ENCODE measurements around the gene NLGN1.

DNA sequence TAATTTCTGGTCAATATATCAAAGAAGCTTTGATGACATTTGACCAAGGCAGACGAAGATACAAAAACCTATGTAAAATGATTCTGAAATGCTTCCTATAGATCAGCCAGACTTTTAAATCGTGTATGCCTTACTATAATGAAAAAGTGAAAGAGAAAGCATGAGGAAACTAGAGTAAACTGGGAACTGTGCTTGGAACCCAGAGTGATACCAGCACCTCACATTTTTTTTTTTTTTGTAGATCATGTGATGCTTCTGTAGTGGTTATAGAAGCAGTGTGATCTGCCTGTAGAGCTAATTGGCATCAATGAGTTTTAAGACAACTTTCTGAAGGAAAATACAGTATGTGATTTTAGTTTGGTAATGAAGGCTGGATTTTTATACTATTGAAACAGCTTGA, 150.7 kb downstream of the NLGN1 start:
- TF ChIP-seq TAF1 (IDR thresholded peaks at IDR 0.05; ENCODE audit: borderline replicate concordance, insufficient read depth, low read length) (no peak), FOXP2 (optimal IDR thresholded peaks at IDR 0.05; ENCODE audit: borderline replicate concordance, extremely low read depth, extremely low read length, insufficient read depth) (no peak), POLR2AphosphoS5 (IDR thresholded peaks at IDR 0.05; ENCODE audit: low read depth, low read length) (no peak)
